ENCODE measurements around the gene AIDA. TPM values are rescaled to one million over a fixed set of nuclear protein-coding genes. Genes with fewer than 3 reads are reported as not detected.

Gene AIDA
- total RNA-seq, 1 donor from 2014 or later, result 40.5 TPM

GRCh38 chr1:222620566-222620965, 91.7 kb downstream of the AIDA start:
- intact Hi-C loops (cut with micrococcal nuclease), result no loop called here
- Mint-ChIP-seq H3K9me3 (no peaks in the 10 kb centered on the region), H3K4me3 (no peak overlapping the region), H3K27me3 (peaks cover 10% of the 10 kb centered on the region), H3K4me1 (peaks cover 32% of the 10 kb centered on the region), H3K36me3 (ENCODE audit: low read depth) (peaks cover 23% of the 10 kb centered on the region), H3K27ac (no peak overlapping the region)
- DNase-seq, result no peak

GRCh38 chr1:222618880-222619596, 93.3 kb downstream of the AIDA start:
- peaks cover 20% of the 10 kb centered on the region for H3K36me3 Mint-ChIP-seq (ENCODE audit: low read depth)
- peak; percentile 75 for DNase-seq
- no peaks in the 10 kb centered on the region for H3K9me3 Mint-ChIP-seq
- peak overlapping the region; percentile 87 for H3K4me3 Mint-ChIP-seq
- peak overlapping the region; percentile 74 for H3K27ac Mint-ChIP-seq
- intact Hi-C loops (cut with micrococcal nuclease), result loop anchor here (1.0 to 5.0 kb wide), 2 partner anchors 34 to 152 kb away; no protein-coding TSS in a partner anchor
- H3K27me3 Mint-ChIP-seq, result peaks cover 20% of the 10 kb centered on the region
- H3K4me1 Mint-ChIP-seq, result peaks cover 32% of the 10 kb centered on the region

Other genes with a start within 250 kb of the AIDA start
- 0.19 and 0.82 TPM in 2 replicates for gene HHIPL2, start 164.4 kb downstream of the AIDA start, total RNA-seq
- gene TAF1A, start 122.6 kb downstream of the AIDA start, total RNA-seq, result 23.1 and 24.4 TPM in 2 replicates
- gene MIA3, start 94.4 kb downstream of the AIDA start, total RNA-seq, result 42.2 and 44.2 TPM in 2 replicates
- 35.4 and 36.4 TPM in 2 replicates for gene BROX, start 73 bp upstream of the AIDA start, total RNA-seq
- gene FAM177B, start 24.7 kb upstream of the AIDA start, total RNA-seq, result 0.47 TPM in 1 of 2 replicates, not detected in the other
- 1.3 and 2.0 TPM in 2 replicates for gene DISP1, start 102.5 kb upstream of the AIDA start, total RNA-seq